TTC549 (cell line): ENCODE measurements around the gene ARHGEF7.

Experiments
- FAIRE-seq: peaks from 2 replicates; lab custom pipeline; 2012; peaks lifted over from hg19 to GRCh38; lab: Jason Lieb, UNC

ARHGEF7 gene

GRCh38 chr13:111201304-111201940, 86.3 kb downstream of the ARHGEF7 start:
- FAIRE-seq = no peak

DNA sequence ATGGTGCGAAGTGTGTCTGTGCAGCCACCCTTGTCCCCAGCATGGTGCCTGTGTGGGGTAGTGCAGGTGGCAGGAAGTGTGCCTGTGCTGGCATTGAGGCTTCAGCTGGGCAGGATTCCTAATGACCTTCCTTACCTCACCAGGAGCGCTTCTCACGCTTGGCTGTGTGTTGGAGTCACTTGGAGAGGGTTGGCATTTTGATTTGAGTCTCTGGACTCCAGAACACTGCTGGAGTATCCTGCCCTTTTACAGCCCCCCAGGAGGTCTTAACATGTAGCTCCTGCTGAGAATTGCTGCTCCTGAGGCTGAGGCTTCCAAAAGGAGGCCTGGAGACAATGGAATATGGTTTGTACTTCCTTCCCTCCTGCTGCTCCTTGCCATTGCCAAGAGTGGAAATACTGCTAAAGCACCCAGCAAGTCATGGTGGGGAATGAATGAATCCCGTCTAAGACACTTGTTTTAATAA, 87.1 kb downstream of the ARHGEF7 start:
- no peak for FAIRE-seq

DNA sequence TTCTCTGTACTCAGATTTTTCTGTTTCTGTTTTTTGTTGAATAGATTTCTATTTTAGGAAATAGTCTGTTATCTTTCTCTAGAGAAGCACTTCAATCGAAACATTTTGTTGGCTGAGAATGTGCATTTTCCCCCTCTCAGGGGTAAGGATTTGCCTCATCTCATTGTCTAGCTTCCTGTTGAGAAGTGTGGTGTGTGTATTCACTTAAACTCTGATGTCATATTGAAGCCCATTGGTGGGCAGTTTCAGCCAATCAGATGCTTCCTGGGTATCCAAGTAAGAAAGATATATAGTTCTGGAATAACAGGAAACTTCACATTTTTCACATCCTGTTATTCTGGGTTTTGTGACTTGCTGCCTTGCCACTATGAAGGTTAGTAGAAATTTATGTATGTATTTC, 87.6 kb downstream of the ARHGEF7 start:
- no peak for FAIRE-seq

GRCh38 chr13:111203736-111204389, 88.8 kb downstream of the ARHGEF7 start:
- FAIRE-seq = no peak

DNA sequence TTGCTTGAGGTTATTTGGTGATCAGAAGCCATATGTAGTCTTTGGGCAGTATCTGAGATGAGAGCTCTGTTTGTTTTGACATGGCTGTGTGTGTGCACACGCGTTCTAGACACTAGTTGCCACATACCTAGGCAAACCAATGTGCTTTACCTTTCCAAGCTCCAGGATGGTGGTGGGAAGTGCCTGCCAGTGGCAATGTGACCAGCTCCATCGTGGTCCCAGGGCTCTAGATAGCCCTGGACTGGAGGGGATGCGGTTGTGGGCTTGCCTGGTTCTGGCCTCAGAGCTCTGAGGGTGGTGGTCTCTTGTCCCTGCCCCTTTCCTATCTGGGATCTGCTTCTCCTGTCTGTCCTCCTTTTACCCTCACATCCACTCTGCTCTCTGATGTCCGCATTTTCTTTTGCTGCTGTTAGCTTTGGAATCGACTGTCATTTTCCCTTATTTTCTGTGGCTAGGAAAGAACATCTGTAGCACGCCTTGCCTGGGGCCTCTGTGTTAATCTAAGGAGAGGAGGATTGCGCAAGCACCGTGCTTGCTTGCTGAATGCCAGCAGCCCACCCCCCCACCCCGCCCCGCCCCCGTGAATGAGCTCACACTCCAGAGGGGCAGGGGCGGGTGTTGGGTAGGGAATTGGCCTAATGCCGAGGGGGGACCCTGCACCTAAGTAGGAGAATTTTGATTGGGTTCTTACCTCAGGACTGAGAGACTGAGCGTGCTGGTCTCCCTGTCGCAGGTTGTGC, 89.5 kb downstream of the ARHGEF7 start:
- FAIRE-seq = no peak

DNA sequence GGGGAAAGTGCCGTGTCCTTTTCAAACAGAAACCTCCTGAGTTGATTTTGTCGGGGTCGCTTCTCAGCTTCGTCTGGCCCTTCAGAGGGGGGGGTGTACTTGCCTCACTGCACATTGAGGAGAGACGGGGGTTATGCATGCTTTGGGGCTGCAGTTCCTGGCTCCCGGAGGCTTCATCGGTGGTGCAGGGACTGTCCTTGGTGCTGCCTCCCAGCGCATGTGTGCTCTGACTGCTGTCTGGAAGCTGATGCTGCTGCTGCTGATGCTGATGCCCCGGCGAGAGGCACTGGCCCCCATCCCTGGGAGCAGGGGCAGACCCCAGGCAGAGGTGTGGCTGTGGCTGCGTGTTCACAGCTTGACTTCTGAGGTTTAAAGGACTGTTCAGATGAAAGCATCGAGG, 91.0 kb downstream of the ARHGEF7 start:
- no peak for FAIRE-seq

GRCh38 chr13:111209613-111210012, 94.5 kb downstream of the ARHGEF7 start:
- no peak for FAIRE-seq

DNA sequence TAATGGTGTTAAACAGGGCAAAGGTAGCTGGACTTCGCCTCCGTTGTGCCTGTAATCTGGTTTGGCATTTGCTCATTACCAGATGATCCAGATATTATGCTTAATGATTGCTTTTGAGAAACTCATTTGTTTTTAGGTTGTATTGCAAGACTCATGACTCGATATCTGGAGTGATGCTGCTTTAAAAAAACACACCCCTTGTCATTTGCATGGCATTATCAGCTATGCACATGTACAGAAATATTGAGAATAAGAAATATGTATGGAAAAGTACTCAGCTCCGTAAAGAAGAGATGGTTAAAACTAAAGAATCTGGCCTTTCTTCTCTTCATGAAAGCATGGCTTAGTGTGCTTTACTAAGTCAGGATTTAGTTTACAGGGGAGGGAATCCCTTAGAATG, 95.0 kb downstream of the ARHGEF7 start:
- no peak for FAIRE-seq

- no peak for FAIRE-seq
Measured at GRCh38 chr13:111210544-111211469, 95.7 kb downstream of the ARHGEF7 start.

DNA sequence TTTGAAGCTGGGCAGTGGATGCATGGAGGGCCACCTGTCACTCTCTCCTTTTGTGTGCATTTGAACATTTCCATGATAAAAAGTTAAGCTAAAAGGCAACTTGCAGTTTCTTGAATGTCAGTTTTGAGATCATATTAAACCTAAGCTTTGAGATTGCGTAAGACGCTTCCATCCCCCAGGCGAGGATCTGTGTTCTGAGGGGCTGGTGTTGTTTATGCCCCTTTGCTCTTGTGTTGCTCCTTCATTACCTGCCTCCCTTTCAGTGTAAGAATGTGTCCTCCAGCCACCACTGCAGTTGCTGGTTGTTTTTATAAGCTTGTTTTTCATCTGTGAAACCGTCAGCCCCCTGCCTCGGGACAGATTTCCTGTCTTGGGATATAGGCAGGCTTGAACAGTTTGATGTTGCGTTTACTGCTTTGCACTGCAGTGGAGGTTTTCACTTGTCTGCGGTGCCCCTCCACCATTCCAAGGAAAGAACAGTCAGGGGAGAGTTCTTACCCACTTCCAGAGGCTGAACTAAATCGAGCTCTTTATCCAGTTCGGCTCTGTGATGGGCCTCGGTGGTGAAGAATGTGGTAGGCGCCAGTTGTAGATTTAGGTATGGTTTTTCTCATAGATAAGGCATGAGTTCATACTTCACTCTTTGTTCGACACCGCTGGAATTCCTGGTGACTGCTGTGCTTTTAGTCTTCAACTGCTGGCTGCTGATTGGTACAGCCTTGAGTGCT, 96.8 kb downstream of the ARHGEF7 start:
- no peak for FAIRE-seq

GRCh38 chr13:111212517-111212873, 97.4 kb downstream of the ARHGEF7 start:
- no peak for FAIRE-seq

DNA sequence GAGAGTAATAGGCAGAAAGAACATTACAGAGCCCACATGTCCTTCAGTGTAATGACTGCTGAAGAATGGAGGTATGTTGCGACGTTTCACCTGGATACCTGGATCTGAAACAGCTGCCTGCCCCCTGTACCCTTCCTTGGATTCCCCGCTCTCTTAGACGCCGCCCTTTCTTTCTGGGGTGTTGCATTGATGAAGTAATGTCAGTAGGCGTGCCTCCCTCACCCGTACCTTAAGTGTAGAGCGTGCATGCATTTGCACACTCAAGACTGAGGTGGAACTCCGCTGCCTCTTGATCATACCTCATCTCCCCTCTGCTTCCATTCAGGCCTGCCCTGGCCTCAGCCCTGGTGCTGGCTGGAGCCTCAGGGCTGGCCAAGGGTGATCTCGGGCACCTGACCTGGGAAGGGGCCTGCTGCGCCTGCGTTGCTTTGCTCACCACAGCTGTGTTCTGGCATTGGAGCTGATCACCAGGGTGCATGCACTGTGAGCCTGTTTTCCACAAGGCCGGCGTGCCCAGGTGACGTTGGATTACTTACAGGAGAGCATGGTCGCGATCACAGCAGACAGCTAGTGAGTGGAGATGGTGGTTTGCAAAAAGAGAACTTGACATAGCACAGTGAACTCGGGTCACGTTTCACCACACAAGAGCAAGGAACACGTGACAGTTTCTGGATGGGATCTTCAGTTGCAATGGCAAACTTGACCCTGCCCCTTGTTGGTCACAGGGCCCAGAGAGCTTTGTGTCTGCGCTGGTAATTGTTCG, 99.0 kb downstream of the ARHGEF7 start:
- FAIRE-seq = no peak

DNA sequence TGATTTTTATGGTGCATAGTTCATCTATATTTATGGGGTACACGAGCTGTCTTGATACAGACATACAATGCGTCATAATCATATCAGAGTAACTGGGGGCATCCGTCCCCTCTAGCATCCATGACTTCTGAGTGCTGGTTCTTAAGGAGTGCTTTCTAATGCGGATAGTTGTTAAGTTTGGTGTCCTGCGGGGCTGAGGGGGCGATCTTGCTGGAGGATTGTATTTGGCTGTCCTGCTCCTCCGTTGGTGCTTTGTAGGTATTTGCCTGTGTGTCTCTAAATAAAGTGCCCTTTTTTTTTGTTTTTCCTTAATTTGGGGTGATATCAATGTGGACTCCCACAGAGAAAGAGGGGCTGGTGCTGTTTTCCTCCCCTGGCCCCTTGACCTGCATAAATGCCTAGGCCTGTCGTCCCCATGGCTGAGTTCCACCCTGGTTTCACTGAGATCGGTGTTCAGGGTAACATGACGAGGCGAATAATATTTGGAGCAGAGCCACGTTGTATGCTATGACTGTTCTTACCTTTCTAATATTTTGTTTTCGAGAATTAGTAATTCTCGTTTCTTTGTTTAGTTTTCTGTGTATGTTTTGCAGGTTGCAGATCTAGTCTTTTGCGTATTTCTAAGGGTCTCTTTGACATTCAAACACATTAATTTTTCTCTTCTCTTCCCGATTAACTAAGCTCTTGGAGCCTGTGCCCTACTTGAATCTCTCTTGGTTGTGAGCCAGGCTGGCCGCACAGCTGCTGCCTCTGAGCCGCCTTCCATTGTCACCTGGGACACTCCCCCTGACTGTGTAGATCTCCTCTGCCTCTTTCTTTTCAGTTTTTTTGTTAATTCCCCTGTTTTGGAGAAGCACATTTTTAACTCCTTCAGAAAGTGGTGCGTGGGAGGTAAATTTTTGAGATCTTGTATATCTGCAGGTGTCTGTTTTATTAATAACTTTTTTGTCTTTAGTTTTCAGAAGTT, 100.3 kb downstream of the ARHGEF7 start:
- FAIRE-seq = no peak

- no peak for FAIRE-seq
Measured at GRCh38 chr13:111216166-111216960, 101.3 kb downstream of the ARHGEF7 start.

DNA sequence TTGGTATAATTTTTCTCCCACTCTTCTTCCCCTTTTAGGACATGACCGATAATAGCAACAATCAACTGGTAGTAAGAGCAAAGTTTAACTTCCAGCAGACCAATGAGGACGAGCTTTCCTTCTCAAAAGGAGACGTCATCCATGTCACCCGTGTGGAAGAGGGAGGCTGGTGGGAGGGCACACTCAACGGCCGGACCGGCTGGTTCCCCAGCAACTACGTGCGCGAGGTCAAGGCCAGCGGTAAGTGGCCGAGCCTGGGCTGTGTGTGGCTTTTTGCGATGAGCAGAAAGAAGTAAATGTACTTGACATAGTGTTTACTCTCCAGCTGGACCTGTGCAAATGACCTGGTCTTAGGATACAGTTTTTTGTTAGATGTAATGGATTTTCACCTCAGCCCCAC, 102.5 kb downstream of the ARHGEF7 start:
- FAIRE-seq = no peak

DNA sequence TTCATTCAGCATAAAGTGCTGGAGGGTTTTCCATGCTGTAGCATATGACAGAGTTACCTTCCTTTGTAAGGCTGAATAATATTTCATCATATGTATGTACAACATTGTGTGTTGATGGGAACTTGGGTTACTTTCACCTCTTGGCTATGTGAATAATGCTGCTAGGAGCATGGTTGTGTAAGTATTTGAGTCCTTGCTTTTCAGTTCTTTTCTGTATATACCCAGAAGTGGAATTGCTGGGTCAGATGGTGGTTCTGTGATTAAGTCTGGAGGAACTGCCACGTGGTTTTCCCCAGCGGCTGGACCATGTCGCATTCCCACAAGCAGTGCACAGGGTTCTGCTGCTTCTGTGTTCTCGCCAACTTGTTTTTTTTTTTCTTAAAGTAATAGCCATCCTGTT, 104.2 kb downstream of the ARHGEF7 start:
- no peak for FAIRE-seq

DNA sequence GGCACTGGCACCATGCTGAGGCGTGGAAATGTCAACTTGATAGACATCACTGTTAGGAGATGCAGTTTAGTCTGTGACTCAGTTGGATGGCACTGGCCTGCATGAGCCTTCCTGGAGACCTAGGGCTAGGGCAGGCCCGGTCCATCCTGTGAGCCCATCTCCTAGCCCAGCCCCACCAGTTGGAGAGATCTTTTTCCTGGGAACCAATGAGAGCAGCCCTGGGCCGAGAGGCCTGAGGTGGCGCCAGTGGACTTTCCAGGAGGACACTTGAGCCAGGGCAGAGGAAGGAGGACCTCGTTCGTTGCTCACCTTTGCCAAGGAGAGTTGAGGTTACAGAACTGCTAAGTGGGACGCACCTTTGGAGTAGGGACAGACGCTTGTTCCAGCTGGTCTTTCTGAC, 104.8 kb downstream of the ARHGEF7 start:
- no peak for FAIRE-seq

DNA sequence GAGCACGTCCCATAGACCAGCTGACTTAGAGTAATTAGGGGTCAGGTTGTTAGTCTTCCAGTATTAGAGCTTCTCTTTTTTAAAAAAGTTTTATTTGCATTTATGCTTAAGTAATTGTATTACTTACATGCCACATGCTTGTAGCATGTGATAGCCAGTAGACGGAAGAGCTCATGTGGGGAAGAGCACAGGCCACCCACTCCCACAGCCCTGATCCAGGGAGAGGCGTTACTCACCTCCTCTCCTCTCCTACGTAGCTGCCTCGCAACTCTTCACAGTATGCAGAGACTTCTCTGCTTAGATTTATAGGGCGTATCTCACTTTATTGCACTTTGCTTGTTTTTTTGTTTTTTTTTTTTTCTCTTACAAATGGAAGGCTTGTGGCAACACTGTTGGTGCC, 110.1 kb downstream of the ARHGEF7 start:
- FAIRE-seq = no peak
